HepG2 (cell line): ENCODE measurements around the gene ESRRG. TPM values are rescaled to one million over a fixed set of nuclear protein-coding genes. Genes with fewer than 3 reads are reported as not detected.

Experiments
- ATAC-seq: fragments of 200-7000 bp; cut with Tn5 transposase; 3 replicates; pipeline ENCODE4 v1.9.1; 2020; ENCODE audit warnings: mild to moderate bottlenecking, moderate library complexity
- BruUV-seq: library from RNA; stranded (reverse); fragments of 400-500 nt; replicated peaks from 2 replicates; lab custom pipeline; 2021; lab: Mats Ljungman, UMichigan
- CTCF ChIA-PET: fragments of 300-600 bp; formaldehyde crosslinking; extraction: SDS; loops from one replicate; lab custom pipeline; 2021; ENCODE audit warnings: low total read pairs, inconsistent platforms, low intra/inter-chr PET ratio; lab: Yijun Ruan, JAX
- POLR2A ChIA-PET: fragments of 350-600 bp; sonication (Branson Sonifier 250); formaldehyde crosslinking; loops from one replicate; lab custom pipeline; 2020; ENCODE audit warnings: antibody characterized with exemption, inconsistent platforms; lab: Yijun Ruan, JAX
- DNase-seq: peaks from one replicate; pipeline ENCODE4 v3.0.0-alpha.2; 2015; ENCODE audit warnings: low spot score
- FAIRE-seq: peaks from 3 replicates; lab custom pipeline; 2011; peaks lifted over from hg19 to GRCh38; lab: Jason Lieb, UNC
- H2AFZ ChIP-seq: one replicate; pipeline ENCODE4 v1.6.1; 2011; ENCODE audit warnings: low read length, inconsistent platforms
- H3K27ac ChIP-seq: fragments of 300-600 bp; 3 replicates; pipeline ENCODE4 v1.8.0; 2011; ENCODE audit warnings: mixed run types, mild to moderate bottlenecking, mixed read lengths, low read length, inconsistent platforms; ENCODE audit not compliant: insufficient read depth; ENCODE audit errors: extremely low read length
- H3K27me3 ChIP-seq, 2 experiments: fragments of 200-600 bp in 1 of 2; 2 replicates in 1 of 2; 3 replicates in 1 of 2; pipeline versions ENCODE4 v1.6.0 to v1.8.0; 2011; ENCODE audit warnings: low read length in 2 of 2, mild to moderate bottlenecking in 2 of 2, moderate library complexity in 2 of 2, inconsistent platforms in 1 of 2; ENCODE audit not compliant: insufficient read depth in 2 of 2, control insufficient read depth in 1 of 2
- H3K36me3 ChIP-seq, 2 experiments: fragments of 200-600 bp in 1 of 2; replicated peaks in 1 of 2; 2 replicates in 1 of 2; 3 replicates in 1 of 2; pipeline versions ENCODE4 v1.5.1 to v1.8.0; 2011; ENCODE audit warnings: low read length in 2 of 2, inconsistent platforms in 1 of 2; ENCODE audit not compliant: insufficient read depth in 2 of 2, control insufficient read depth in 1 of 2
- H3K4me1 ChIP-seq: 2 replicates; pipeline ENCODE4 v1.5.1; 2012; ENCODE audit warnings: low read length, inconsistent platforms; ENCODE audit not compliant: insufficient read depth
- H3K4me2 ChIP-seq: 2 replicates; pipeline ENCODE4 v1.6.0; 2011; ENCODE audit warnings: low read depth, low read length, inconsistent platforms
- H3K4me3 ChIP-seq, 3 experiments: fragments of 200-600 bp in 1 of 3; sonication (generic), shearing (Covaris generic) in 1 of 3; replicated peaks in 1 of 3; 2 replicates each; pipeline ENCODE4 v1.5.1; 2011 to 2016; ENCODE audit warnings: low read length in 3 of 3, inconsistent platforms in 2 of 3, low read depth in 2 of 3, mild to moderate bottlenecking in 2 of 3, control low read depth in 1 of 3, mixed read lengths in 1 of 3; ENCODE audit not compliant: insufficient read depth in 1 of 3
- H3K79me2 ChIP-seq: one replicate; pipeline ENCODE4 v1.6.1; 2011; ENCODE audit warnings: low read length, inconsistent platforms; ENCODE audit not compliant: insufficient read depth
- H3K9ac ChIP-seq: 2 replicates; pipeline ENCODE4 v1.6.0; 2011; ENCODE audit warnings: mild to moderate bottlenecking, low read depth, low read length, inconsistent platforms; ENCODE audit not compliant: insufficient read depth
- H3K9me3 ChIP-seq: 2 replicates; pipeline ENCODE4 v1.5.1; 2012; ENCODE audit warnings: mild to moderate bottlenecking, low read length
- H4K20me1 ChIP-seq: 2 replicates; pipeline ENCODE4 v1.6.0; 2011; ENCODE audit warnings: inconsistent platforms, mild to moderate bottlenecking, low read length, moderate library complexity; ENCODE audit not compliant: insufficient read depth
- CBFB ChIP-seq: sonication (generic); formaldehyde crosslinking; IDR thresholded peaks from 2 replicates; pipeline ENCODE4 v1.4.0; 2020; ENCODE audit warnings: missing genetic modification reagents
- CERS6 ChIP-seq: sonication (generic); formaldehyde crosslinking; IDR thresholded peaks from 2 replicates; pipeline ENCODE4 v1.5.0; 2020; ENCODE audit warnings: missing genetic modification reagents
- GATA4 ChIP-seq: sonication (generic); IDR thresholded peaks from 2 replicates; pipeline ENCODE4 v1.6.1; 2016; ENCODE audit warnings: antibody characterized with exemption, low read depth, borderline replicate concordance
- HNRNPK ChIP-seq: fragments of 200-400 bp; formaldehyde crosslinking; IDR thresholded peaks from 2 replicates; pipeline ENCODE4 v1.6.1; 2018; ENCODE audit warnings: low read length, low read depth, moderate library complexity, mild to moderate bottlenecking; ENCODE audit not compliant: poor library complexity, severe bottlenecking
- MTA1 ChIP-seq: sonication (generic); formaldehyde crosslinking; IDR thresholded peaks from 2 replicates; pipeline ENCODE4 v1.4.0; 2020; ENCODE audit warnings: missing genetic modification reagents, mild to moderate bottlenecking, borderline replicate concordance
- POLR2AphosphoS2 ChIP-seq: IDR thresholded peaks from 2 replicates; pipeline ENCODE4 v1.6.1; 2011; ENCODE audit warnings: low read depth, low read length, improper control_type of control experiment
- SIN3A ChIP-seq: IDR thresholded peaks from 2 replicates; pipeline ENCODE4 v1.6.1; 2011; ENCODE audit warnings: low read depth, mild to moderate bottlenecking, control low read depth, low read length, borderline replicate concordance
- TFE3 ChIP-seq: IDR thresholded peaks from 2 replicates; pipeline ENCODE4 v1.6.1; 2016
- ZBTB21 ChIP-seq: sonication (generic); formaldehyde crosslinking; IDR thresholded peaks from 2 replicates; pipeline ENCODE4 v1.4.0; 2020; ENCODE audit warnings: missing genetic modification reagents
- ZNF235 ChIP-seq: sonication (generic); formaldehyde crosslinking; IDR thresholded peaks from 2 replicates; pipeline ENCODE4 v1.8.1; 2023; ENCODE audit warnings: mild to moderate bottlenecking, missing genetic modification reagents, borderline replicate concordance
- ZNF280B ChIP-seq: sonication (generic); formaldehyde crosslinking; IDR thresholded peaks from 2 replicates; pipeline ENCODE4 v1.5.0; 2020; ENCODE audit warnings: missing genetic modification reagents, mild to moderate bottlenecking, borderline replicate concordance
- ZNF572 ChIP-seq: sonication (generic); formaldehyde crosslinking; IDR thresholded peaks from 2 replicates; pipeline ENCODE4 v1.5.1; 2020; ENCODE audit warnings: mild to moderate bottlenecking, missing genetic modification reagents
- ZNF589 ChIP-seq: sonication (generic); formaldehyde crosslinking; conservative IDR thresholded peaks from 2 replicates; pipeline ENCODE4 v1.8.0; 2022; ENCODE audit warnings: mild to moderate bottlenecking, moderate library complexity, missing genetic modification reagents
- ZNF761 ChIP-seq: sonication (generic); formaldehyde crosslinking; conservative IDR thresholded peaks from 2 replicates; pipeline ENCODE4 v1.4.0; 2020; ENCODE audit warnings: mild to moderate bottlenecking, missing genetic modification reagents
- ZNF841 ChIP-seq: sonication (generic); formaldehyde crosslinking; IDR thresholded peaks from 2 replicates; pipeline ENCODE4 v1.8.1; 2023; ENCODE audit warnings: missing genetic modification reagents, borderline replicate concordance
- WGBS: methylation state at CpG from one replicate; pipeline ENCODE4 v1.1.6; 2017; ENCODE audit warnings: low lambda C conversion rate; 5-methylcytosine and 5-hydroxymethylcytosine counted together
- in situ Hi-C: cut with HindIII; loops from 2 replicates; pipeline ENCODE4 v1.10.0; 2017; ENCODE audit warnings: low pct_unique_long_range_greater_than_20kb; ENCODE audit not compliant: extremely low pct_ligation_motif_present
- intact Hi-C: fragments of 100-400 bp; cut with micrococcal nuclease; formaldehyde crosslinking; loops from one replicate; pipeline ENCODE4 v1.10.0; 2022; ENCODE audit not compliant: unreplicated experiment
- polyA plus RNA-seq, 8 experiments: library from polyadenylated mRNA; depleted of rRNA in 3 of 8; stranded (reverse) in 7 of 8; unstranded in 1 of 8; fragments of >200 nt; fragmentation: Illumina TruSeq in 4 of 8; extraction: Trizol in 4 of 8; gene quantifications; 2 replicates each; pipeline versions ENCODE4 v1.2.1 to v1.2.3, GENCODE V29; 2011 to 2016; ENCODE audit warnings: low read depth in 4 of 8, missing spikeins in 1 of 8, mixed read lengths in 1 of 8; ENCODE audit not compliant: insufficient read depth in 1 of 8
- total RNA-seq, 5 experiments: library from RNA; depleted of rRNA; stranded (reverse); fragments of >200 nt; fragmentation: Illumina TruSeq; extraction: Trizol; gene quantifications; 2 replicates each; pipeline ENCODE4 v1.2.3, GENCODE V29; 2016; ENCODE audit warnings: low read depth in 1 of 5

The ESRRG gene
- total and polyA plus RNA-seq, 2 of the 13 experiments (the other 11 are each of a cell fraction or from before 2014, with no cell fraction given), result not detected

DNA sequence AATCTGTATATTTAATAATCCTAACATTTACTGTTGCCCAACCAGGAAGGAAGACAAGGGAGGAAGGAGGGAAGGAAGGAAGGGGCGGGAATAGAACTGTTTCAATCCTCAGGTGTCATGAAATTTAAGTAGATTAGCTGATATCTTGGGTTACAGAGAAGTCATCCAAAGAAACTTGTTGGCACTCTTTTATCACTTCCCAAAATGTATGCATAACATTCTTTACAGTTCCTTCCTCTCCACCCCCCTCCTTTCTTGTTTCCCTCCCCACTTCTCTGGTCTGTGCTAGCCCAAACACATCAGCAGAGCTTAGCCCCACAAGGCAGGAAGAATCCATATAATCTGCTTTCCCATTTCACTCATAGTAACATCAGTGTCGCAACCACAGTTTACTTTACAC is 110.9 kb downstream of the ESRRG start:
- TF ChIP-seq ZNF280B (CRISPR knock-in tag), result no peak
- TF ChIP-seq CBFB, result no peak
- TF ChIP-seq HNRNPK, result peak; percentile 51
- DNase-seq (no peak), FAIRE-seq (no peak), ATAC-seq (no peak)
- Histone ChIP-seq H3K4me2 (no peak overlapping the region), H4K20me1 (no peaks in the 10 kb centered on the region), H3K36me3 (no peaks in the 10 kb centered on the region), H3K9me3 (no peaks in the 10 kb centered on the region), H3K27ac (no peak overlapping the region), H3K27me3 (no peaks in the 10 kb centered on the region), H3K4me3 (no peak overlapping the region), H3K79me2 (no peaks in the 10 kb centered on the region), H3K9ac (no peak overlapping the region), H2AFZ (no peak overlapping the region), H3K4me1 (no peaks in the 10 kb centered on the region)
- in situ Hi-C loops, result no loop called here
- BruUV-seq, result no TSS peak
- WGBS, result 2% methylated on average over 2 of the region's 2 CpGs
- ChIA-PET CTCF (no interaction called here), POLR2A (no interaction called here)
- intact Hi-C loops, result no loop called here

- intact Hi-C loops, result no loop called here
- Histone ChIP-seq H2AFZ (no peak overlapping the region), H3K79me2 (no peaks in the 10 kb centered on the region), H3K9me3 (no peaks in the 10 kb centered on the region), H3K4me3 (no peak overlapping the region), H3K4me1 (no peaks in the 10 kb centered on the region), H3K27ac (no peak overlapping the region), H3K27me3 (no peaks in the 10 kb centered on the region), H3K9ac (no peak overlapping the region), H3K36me3 (no peaks in the 10 kb centered on the region), H4K20me1 (no peaks in the 10 kb centered on the region), H3K4me2 (no peak overlapping the region)
- in situ Hi-C loops, result no loop called here
- no peak for FAIRE-seq
- POLR2A ChIA-PET, result no interaction called here
- DNase-seq, result no peak
- no peak for ATAC-seq
- no TSS peak for BruUV-seq
- 1% methylated on average over 5 of the region's 5 CpGs for WGBS
- CTCF ChIA-PET, result no interaction called here
- no peak for TF ChIP-seq POLR2AphosphoS2
- no peak for TF ChIP-seq GATA4
- TF ChIP-seq ZNF572 (CRISPR knock-in tag), result no peak
- no peak for TF ChIP-seq ZNF761 (CRISPR knock-in tag)
- TF ChIP-seq ZBTB21 (CRISPR knock-in tag), result no peak
- no peak for TF ChIP-seq ZNF589 (CRISPR knock-in tag)
- TF ChIP-seq MTA1 (CRISPR knock-in tag), result no peak
- TF ChIP-seq TFE3 (CRISPR knock-in tag), result no peak
- no peak for TF ChIP-seq ZNF841
- no peak for TF ChIP-seq ZNF235
- TF ChIP-seq SIN3A, result no peak
- no peak for TF ChIP-seq CERS6 (CRISPR knock-in tag)
Measured at GRCh38 chr1:216607067-216607697, 116.0 kb downstream of the ESRRG start.
